Measurements from ENCODE around the gene CDH23.

GRCh38 chr10:71596759-71597158 is 200.0 kb downstream of the CDH23 start:
- TF ChIP-seq, protein P1, sequence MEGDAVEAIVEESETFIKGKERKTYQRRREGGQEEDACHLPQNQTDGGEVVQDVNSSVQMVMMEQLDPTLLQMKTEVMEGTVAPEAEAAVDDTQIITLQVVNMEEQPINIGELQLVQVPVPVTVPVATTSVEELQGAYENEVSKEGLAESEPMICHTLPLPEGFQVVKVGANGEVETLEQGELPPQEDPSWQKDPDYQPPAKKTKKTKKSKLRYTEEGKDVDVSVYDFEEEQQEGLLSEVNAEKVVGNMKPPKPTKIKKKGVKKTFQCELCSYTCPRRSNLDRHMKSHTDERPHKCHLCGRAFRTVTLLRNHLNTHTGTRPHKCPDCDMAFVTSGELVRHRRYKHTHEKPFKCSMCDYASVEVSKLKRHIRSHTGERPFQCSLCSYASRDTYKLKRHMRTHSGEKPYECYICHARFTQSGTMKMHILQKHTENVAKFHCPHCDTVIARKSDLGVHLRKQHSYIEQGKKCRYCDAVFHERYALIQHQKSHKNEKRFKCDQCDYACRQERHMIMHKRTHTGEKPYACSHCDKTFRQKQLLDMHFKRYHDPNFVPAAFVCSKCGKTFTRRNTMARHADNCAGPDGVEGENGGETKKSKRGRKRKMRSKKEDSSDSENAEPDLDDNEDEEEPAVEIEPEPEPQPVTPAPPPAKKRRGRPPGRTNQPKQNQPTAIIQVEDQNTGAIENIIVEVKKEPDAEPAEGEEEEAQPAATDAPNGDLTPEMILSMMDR (IDR thresholded peaks at IDR 0.05) = no peak
- TF ChIP-seq POLR2A (IDR thresholded peaks at IDR 0.05) = no peak

Measured in uterus (tissue), 2 donors.